LNCaP clone FGC (cell line): ENCODE results near the gene FOXP4.

ENCODE experiments used
- DNase-seq: peaks from one replicate; pipeline ENCODE4 v3.0.0-alpha.2; 2011; ENCODE audit warnings: low read depth
- H3K4me3 ChIP-seq: 2 replicates; pipeline ENCODE4 v1.5.1; 2011; ENCODE audit warnings: mild to moderate bottlenecking, low read depth, low read length, control low read depth
- CTCF ChIP-seq: IDR thresholded peaks from 2 replicates; pipeline ENCODE4 v1.5.1; 2012; ENCODE audit warnings: mild to moderate bottlenecking; ENCODE audit not compliant: control insufficient read depth, insufficient read depth; ENCODE audit errors: extremely low read depth

The FOXP4 gene

GRCh38 chr6:41583565-41583964 lies 37.4 kb downstream of the FOXP4 start:
- no peak overlapping the region for H3K4me3 ChIP-seq
- TF ChIP-seq CTCF, result no peak

GRCh38 chr6:41584205-41584604 lies 38.0 kb downstream of the FOXP4 start:
- no peak for DNase-seq
- no peak for TF ChIP-seq CTCF
- H3K4me3 ChIP-seq, result no peak overlapping the region

More at GRCh38 chr6:41583565-41583964, 37.4 kb downstream of the FOXP4 start:
- DNase-seq, result no peak

GRCh38 chr6:41584668-41585205 lies 38.6 kb downstream of the FOXP4 start:
- DNase-seq, result no peak
- no peak overlapping the region for H3K4me3 ChIP-seq
- no peak for TF ChIP-seq CTCF

GRCh38 chr6:41585605-41586004 lies 39.4 kb downstream of the FOXP4 start:
- DNase-seq, result no peak
- H3K4me3 ChIP-seq, result no peak overlapping the region
- TF ChIP-seq CTCF, result no peak

- no peak for DNase-seq
- no peak overlapping the region for H3K4me3 ChIP-seq
- no peak for TF ChIP-seq CTCF
These were observed 40.2 kb downstream of the FOXP4 start for GRCh38 chr6:41586252-41587007.

- DNase-seq, result no peak
- H3K4me3 ChIP-seq, result no peak overlapping the region
- no peak for TF ChIP-seq CTCF
These were observed 41.1 kb downstream of the FOXP4 start for GRCh38 chr6:41587131-41587879.
